Prostate gland (tissue), 2 donors: ENCODE data around the gene GPATCH8.

ENCODE experiments used
- POLR2A ChIP-seq: fragments of 450-650 bp; IDR thresholded peaks from one replicate; pipeline ENCODE4 v1.6.1; 2016; ENCODE audit warnings: antibody characterized with exemption, mild to moderate bottlenecking
- POLR2AphosphoS5 ChIP-seq: sonication (generic); formaldehyde crosslinking; IDR thresholded peaks from one replicate; pipeline ENCODE4 v1.6.1; 2017; ENCODE audit warnings: antibody characterized with exemption
- TF ChIP-seq, protein P1 (sequence below), 4 experiments: fragments of 200-600 bp in 2 of 4; fragments of 450-650 bp in 2 of 4; sonication (generic) in 2 of 4; IDR thresholded peaks; 1 replicate in 3 of 4; 2 replicates in 1 of 4; pipeline ENCODE4 v1.5.1; 2016 to 2019; ENCODE audit warnings: antibody characterized with exemption in 4 of 4, mild to moderate bottlenecking in 2 of 4, moderate library complexity in 2 of 4

DNA sequence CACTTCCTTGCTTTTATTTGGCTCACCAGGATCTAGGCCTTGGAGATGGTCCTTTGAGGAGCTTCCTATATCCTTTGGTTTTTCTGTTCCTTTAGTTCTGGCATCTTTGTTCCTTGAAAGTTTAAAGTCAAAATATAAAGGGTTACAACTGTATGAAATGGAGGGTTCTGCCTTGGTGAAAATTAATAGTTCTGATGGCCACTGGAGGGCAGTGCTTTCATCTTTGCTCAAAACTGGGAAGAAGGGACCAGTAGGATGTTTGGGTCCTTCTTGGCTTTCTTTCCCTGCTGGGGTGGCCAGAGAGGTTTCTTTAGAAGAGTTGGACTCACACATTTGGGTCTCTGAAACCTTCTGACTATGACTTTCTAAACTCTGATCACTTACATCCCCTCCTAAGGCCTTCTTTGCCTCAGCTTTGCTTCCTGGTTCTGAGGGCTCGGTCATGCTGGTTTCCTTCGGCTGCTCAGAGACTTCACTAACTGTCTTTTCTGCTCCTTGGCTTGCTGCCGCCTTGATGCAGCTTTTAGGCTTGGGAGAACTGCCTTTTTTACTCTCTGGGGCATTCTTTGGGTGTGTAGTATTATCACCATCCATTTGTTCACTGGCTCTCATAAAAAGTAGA lies 102.9 kb downstream of the GPATCH8 start:
- TF ChIP-seq POLR2AphosphoS5 (no peak), POLR2A (no peak)
- TF ChIP-seq, protein P1, sequence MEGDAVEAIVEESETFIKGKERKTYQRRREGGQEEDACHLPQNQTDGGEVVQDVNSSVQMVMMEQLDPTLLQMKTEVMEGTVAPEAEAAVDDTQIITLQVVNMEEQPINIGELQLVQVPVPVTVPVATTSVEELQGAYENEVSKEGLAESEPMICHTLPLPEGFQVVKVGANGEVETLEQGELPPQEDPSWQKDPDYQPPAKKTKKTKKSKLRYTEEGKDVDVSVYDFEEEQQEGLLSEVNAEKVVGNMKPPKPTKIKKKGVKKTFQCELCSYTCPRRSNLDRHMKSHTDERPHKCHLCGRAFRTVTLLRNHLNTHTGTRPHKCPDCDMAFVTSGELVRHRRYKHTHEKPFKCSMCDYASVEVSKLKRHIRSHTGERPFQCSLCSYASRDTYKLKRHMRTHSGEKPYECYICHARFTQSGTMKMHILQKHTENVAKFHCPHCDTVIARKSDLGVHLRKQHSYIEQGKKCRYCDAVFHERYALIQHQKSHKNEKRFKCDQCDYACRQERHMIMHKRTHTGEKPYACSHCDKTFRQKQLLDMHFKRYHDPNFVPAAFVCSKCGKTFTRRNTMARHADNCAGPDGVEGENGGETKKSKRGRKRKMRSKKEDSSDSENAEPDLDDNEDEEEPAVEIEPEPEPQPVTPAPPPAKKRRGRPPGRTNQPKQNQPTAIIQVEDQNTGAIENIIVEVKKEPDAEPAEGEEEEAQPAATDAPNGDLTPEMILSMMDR (IDR thresholded peaks at IDR 0.05): peak in 3 of 4 experiments; percentile 33 to 46 (median 36)
